ENCODE data around the gene DENND1C.

DENND1C gene

DNA sequence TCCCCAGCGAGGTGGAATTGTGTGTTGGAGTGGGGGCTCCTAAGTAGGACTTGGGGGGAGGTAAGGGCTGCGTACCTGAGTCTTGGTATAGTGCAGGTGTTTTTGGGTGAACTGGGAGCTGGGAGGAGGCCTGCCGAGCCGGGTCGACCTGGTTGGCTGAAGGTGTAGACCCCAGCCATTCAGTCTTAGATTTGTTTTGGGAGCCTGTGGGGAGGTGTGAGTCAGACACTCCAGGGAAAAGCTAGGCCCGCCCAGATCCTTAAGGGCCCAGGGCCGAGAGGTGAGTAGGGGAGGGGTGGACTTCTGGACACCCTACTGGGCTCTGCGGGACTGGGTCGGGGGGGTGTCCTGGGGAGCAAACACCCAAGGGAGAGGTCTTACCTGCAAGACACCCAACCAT lies 16.6 kb downstream of the DENND1C start:
- in situ Hi-C loops (cut with HindIII; ENCODE audit: low pct_unique_long_range_greater_than_20kb, low sequenced_read_pairs) = no loop called here
- no peak for DNase-seq (ENCODE audit: low read depth in 1 of 2, low spot score in 1 of 2)
- no peak for TF ChIP-seq JUND (IDR thresholded peaks at IDR 0.05; ENCODE audit: low read depth)

GRCh38 chr19:6464070-6464873 lies 17.3 kb downstream of the DENND1C start, which contains the start of gene CRB3:
TSS of gene CRB3 (plus strand) at chr19:6464271. CDS start at chr19:6464702, 431 bp downstream.
- peak; percentile 93 to 94 for DNase-seq (ENCODE audit: low read depth in 1 of 2, low spot score in 1 of 2)
- in situ Hi-C loops (cut with HindIII; ENCODE audit: low pct_unique_long_range_greater_than_20kb, low sequenced_read_pairs) = no loop called here
- TF ChIP-seq JUND (IDR thresholded peaks at IDR 0.05; ENCODE audit: low read depth) = no peak

DNA sequence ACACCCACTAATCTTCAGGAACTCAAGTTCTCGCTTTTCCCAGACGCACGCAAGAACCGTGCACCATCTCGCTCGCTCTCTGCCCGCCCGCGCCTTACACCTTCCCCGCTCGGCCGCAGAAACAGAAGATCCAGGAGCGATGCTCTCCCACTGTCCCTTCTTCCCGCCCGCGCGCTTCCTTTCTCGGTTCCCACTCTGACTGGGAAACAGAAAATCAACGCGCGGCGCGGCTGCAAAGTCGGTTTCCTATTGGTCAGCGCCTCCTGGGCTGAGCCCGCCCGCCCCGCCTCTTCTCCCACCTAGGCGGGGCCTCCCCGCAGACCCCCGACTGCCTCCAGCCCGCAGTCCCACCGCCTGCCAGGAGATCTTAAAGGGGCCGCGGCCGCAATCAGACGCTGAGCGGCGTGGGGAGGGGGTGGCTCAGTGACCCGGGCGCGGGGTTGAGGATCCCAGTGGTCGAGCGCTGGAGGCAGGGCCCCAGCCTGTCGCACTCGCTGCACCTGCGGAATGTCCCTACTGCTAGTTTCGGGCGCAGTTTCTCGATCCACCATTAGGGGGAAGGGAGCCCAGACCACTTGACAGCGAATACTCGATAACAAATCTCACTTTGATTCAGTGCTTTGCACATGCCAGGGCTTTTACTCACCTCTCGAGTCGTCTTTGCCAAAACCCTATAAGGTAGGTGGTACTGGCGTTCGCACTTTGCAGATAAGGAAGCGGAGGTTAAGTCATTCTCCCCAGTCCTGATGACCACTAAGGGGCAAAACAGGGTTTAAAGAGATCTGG lies 21.3 kb downstream of the DENND1C start:
- DNase-seq (ENCODE audit: low read depth in 1 of 2, low spot score in 1 of 2) = peak; percentile 85 to 98
- TF ChIP-seq JUND (IDR thresholded peaks at IDR 0.05; ENCODE audit: low read depth) = no peak
- in situ Hi-C loops (cut with HindIII; ENCODE audit: low pct_unique_long_range_greater_than_20kb, low sequenced_read_pairs) = no loop called here

DNA sequence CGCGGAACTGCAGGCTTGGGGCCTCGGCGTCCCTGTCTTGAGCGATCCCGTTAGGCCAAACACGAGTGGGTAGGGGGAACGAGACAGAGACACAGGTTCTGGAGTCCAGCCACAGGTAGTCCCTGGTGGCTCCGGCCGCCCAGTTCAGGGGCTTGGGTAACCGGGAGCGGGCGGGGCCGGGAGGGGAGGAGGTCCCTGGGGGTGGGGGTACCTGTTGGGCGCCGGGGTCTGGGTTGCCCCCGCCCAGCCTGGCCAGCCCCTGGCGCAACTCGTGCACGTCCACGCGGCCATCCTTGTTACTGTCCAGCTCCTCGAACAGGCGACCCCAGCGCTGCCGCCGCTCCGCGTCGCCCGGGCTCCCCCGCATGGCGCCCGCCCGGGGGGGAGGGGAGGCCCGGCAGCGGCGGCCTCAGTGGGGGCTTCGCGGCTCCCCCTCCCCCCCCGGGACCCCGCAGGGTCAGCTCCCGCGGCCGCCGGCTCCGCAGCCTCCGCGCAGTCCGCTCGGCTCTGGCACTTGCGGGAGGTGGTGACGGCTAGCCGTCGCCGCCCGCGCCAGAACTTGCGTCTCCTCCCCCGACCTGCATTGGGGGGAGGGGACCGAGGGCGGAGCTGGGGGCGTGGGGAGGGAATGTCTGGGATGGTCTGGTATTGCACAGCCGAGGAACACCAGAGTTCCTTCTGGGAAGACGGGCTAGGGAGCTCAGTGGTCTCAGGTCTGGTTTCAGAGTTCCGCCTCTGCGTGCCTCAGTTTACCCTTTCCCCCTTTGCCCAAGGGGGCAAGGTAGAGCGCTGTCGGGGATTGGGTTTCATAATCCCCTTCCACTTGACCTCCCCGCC lies 22.1 kb downstream of the DENND1C start, which contains the start of gene SLC25A23:
SLC25A23 (minus strand) TSS at position 531 of the 837 bp plus-strand sequence; CDS start at position 367, 164 bp downstream.
- DNase-seq (ENCODE audit: low read depth in 1 of 2, low spot score in 1 of 2) = peak; percentile 82 to 84
- no peak for TF ChIP-seq JUND (IDR thresholded peaks at IDR 0.05; ENCODE audit: low read depth)
- in situ Hi-C loops (cut with HindIII; ENCODE audit: low pct_unique_long_range_greater_than_20kb, low sequenced_read_pairs) = no loop called here

GRCh38 chr19:6458695-6459261 lies 22.8 kb downstream of the DENND1C start:
- in situ Hi-C loops (cut with HindIII; ENCODE audit: low pct_unique_long_range_greater_than_20kb, low sequenced_read_pairs) = no loop called here
- DNase-seq (ENCODE audit: low read depth in 1 of 2, low spot score in 1 of 2) = no peak
- TF ChIP-seq JUND (IDR thresholded peaks at IDR 0.05; ENCODE audit: low read depth) = no peak

GRCh38 chr19:6457958-6458694 lies 23.5 kb downstream of the DENND1C start:
- in situ Hi-C loops (cut with HindIII; ENCODE audit: low pct_unique_long_range_greater_than_20kb, low sequenced_read_pairs) = no loop called here
- DNase-seq (ENCODE audit: low read depth in 1 of 2, low spot score in 1 of 2) = no peak
- TF ChIP-seq JUND (IDR thresholded peaks at IDR 0.05; ENCODE audit: low read depth) = no peak

GRCh38 chr19:6455924-6456323 lies 25.7 kb downstream of the DENND1C start:
- TF ChIP-seq JUND (IDR thresholded peaks at IDR 0.05; ENCODE audit: low read depth) = no peak
- in situ Hi-C loops (cut with HindIII; ENCODE audit: low pct_unique_long_range_greater_than_20kb, low sequenced_read_pairs) = no loop called here
- DNase-seq (ENCODE audit: low read depth in 1 of 2, low spot score in 1 of 2) = no peak

GRCh38 chr19:6453951-6454565 lies 27.5 kb downstream of the DENND1C start:
- no peak for TF ChIP-seq JUND (IDR thresholded peaks at IDR 0.05; ENCODE audit: low read depth)
- no peak for DNase-seq (ENCODE audit: low read depth in 1 of 2, low spot score in 1 of 2)
- in situ Hi-C loops (cut with HindIII; ENCODE audit: low pct_unique_long_range_greater_than_20kb, low sequenced_read_pairs) = no loop called here

DNA sequence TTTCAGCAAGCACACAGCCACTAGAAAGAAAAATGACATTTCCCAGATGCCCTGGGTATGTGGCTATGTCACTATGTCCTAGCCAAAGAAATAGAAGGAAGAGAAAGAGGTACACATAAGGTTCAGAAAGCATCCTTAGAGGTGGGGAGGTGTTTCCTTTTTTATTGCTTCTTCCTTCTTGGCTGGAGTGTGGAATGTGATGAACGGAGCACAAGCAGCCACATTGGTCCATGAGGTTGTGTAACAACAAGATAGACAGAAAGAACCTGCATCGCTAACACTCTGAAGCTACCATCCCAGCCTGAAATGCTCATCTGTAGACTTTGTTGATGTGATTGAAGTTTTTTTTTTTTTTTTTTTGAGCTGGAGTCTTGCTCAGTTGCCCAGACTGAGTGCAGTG lies 28.7 kb downstream of the DENND1C start:
- DNase-seq (ENCODE audit: low read depth in 1 of 2, low spot score in 1 of 2) = no peak
- in situ Hi-C loops (cut with HindIII; ENCODE audit: low pct_unique_long_range_greater_than_20kb, low sequenced_read_pairs) = no loop called here
- TF ChIP-seq JUND (IDR thresholded peaks at IDR 0.05; ENCODE audit: low read depth) = no peak

GRCh38 chr19:6452223-6452614 lies 29.4 kb downstream of the DENND1C start:
- in situ Hi-C loops (cut with HindIII; ENCODE audit: low pct_unique_long_range_greater_than_20kb, low sequenced_read_pairs) = no loop called here
- DNase-seq (ENCODE audit: low read depth in 1 of 2, low spot score in 1 of 2) = no peak
- TF ChIP-seq JUND (IDR thresholded peaks at IDR 0.05; ENCODE audit: low read depth) = no peak

DNA sequence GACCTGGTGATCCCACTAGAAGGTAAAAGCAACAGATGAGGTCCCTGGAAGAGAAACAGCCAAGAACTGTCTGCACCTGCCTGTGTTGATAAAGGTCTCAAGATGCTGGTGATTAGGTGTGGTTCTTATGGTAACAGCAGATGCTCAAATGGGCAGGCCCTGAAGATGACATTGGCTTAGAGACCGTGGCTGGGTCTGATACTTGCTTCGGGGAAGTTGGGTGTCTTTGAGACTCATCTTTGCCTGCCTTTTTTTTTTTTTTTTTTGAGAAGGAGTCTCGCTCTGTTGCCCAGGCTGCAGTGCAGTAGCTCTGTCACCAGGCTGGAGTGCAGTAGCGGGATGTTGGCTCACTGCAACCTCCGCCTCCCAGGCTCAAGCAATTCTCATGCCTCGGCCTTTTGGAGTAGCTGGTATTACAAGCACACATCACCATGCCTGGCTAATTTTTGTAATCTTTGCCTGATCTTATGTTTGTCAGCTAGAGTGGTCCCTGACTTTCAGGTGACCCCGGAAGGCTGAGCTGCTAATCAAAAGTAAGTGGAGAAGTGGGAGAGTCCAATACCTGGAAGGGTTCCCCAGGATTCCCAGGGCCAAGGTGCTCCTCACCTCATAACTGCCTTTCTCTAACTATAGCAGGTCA lies 29.9 kb downstream of the DENND1C start:
- no peak for TF ChIP-seq JUND (IDR thresholded peaks at IDR 0.05; ENCODE audit: low read depth)
- DNase-seq (ENCODE audit: low read depth in 1 of 2, low spot score in 1 of 2) = no peak
- in situ Hi-C loops (cut with HindIII; ENCODE audit: low pct_unique_long_range_greater_than_20kb, low sequenced_read_pairs) = no loop called here
